Heart right ventricle (tissue), 16 donors: ENCODE results near the gene AP1G1. TPM values are rescaled to one million over a fixed set of nuclear protein-coding genes. Genes with fewer than 3 reads are reported as not detected.
A peak's percentile ranks its signal among the peaks of the same experiment; 100 is the strongest.

Experiments used
- ATAC-seq, 8 donors: fragments of 200-7000 bp; cut with Tn5 transposase; one replicate each; pipeline ENCODE4 v1.9.1; 2020; ENCODE audit warnings: mild to moderate bottlenecking in 8 of 8, moderate library complexity in 8 of 8, moderate number of reproducible peaks in 1 of 8
- DNase-seq, 2 donors: peaks; one replicate each; pipeline ENCODE4 v3.0.0-alpha.2; 2020
- H3K27ac ChIP-seq, 10 donors: fragments of 200-600 bp; sonication (generic) in 2 of 10; one replicate each; pipeline versions ENCODE4 v1.5.0 to v1.8.0; 2020 to 2022; ENCODE audit warnings: mild to moderate bottlenecking in 3 of 10
- H3K27me3 ChIP-seq, 7 donors: fragments of 200-600 bp; one replicate each; pipeline ENCODE4 v1.8.0; 2021 to 2022; ENCODE audit warnings: mild to moderate bottlenecking in 2 of 7
- H3K36me3 ChIP-seq, 9 donors: fragments of 200-600 bp; sonication (generic) in 1 of 9; one replicate each; pipeline versions ENCODE4 v1.5.0 to v1.8.0; 2020 to 2022; ENCODE audit warnings: mild to moderate bottlenecking in 2 of 9
- H3K4me1 ChIP-seq, 9 donors: fragments of 200-600 bp; sonication (generic) in 1 of 9; one replicate each; pipeline versions ENCODE4 v1.5.0 to v1.8.0; 2020 to 2022; ENCODE audit warnings: mild to moderate bottlenecking in 4 of 9
- H3K4me3 ChIP-seq, 10 donors: fragments of 200-600 bp; sonication (generic) in 2 of 10; one replicate each; pipeline versions ENCODE4 v1.5.0 to v1.8.0; 2020 to 2022; ENCODE audit warnings: mild to moderate bottlenecking in 7 of 10, moderate library complexity in 2 of 10
- H3K9me3 ChIP-seq, 11 donors: fragments of 200-600 bp in 10 of 11; sonication (generic) in 2 of 11; one replicate each; pipeline versions ENCODE4 v1.5.0 to v1.8.0; 2013 to 2022; ENCODE audit warnings: mild to moderate bottlenecking in 2 of 11, control low read depth in 1 of 11, moderate library complexity in 1 of 11
- CTCF ChIP-seq, 9 donors: fragments of 200-600 bp; sonication (generic) in 2 of 9; IDR thresholded peaks; one replicate each; pipeline versions ENCODE4 v1.5.0 to v1.8.0; 2021 to 2022; ENCODE audit warnings: antibody characterized with exemption in 9 of 9, mild to moderate bottlenecking in 5 of 9, moderate library complexity in 1 of 9
- WGBS, 2 donors: extraction: QIAGEN DNeasy Blood & Tissue Kit; methylation state at CpG; one replicate each; pipeline ENCODE4 v1.1.7; 2013; ENCODE audit warnings: inconsistent platforms in 1 of 2; 5-methylcytosine and 5-hydroxymethylcytosine counted together
- intact Hi-C, 10 donors: fragments of 100-400 bp; cut with DNase I; formaldehyde crosslinking; loops; one replicate each; pipeline versions ENCODE4 v1.11.1 to v1.14.2; 2022
- polyA plus RNA-seq, 2 donors: library from polyadenylated mRNA; stranded (reverse); fragments of 200-250 nt; gene quantifications; one replicate each; pipeline ENCODE4 v1.2.3, GENCODE V29; 2013
- total RNA-seq, 10 donors: library from RNA; stranded (reverse); fragmentation: NEBNext Ultra II Directional in 3 of 10; extraction: Animal tissue kit (Norgen Biotek cat#: 25700) in 3 of 10; gene quantifications; one replicate each; pipeline versions ENCODE4 v1.2.1 to v1.2.4, GENCODE V29; 2021 to 2023
- donor health status: Arrhythmogenic right ventricular cardiomyopathy.
- donor health status: ischemic (EF 13 %, LVEDD 7.1; RV severe dilation, severe dysfunction).
- donor health status: healthy with polysubstance abuse.
- donor health status: DM: no; HTN: yes; CAD: no.
- donor health status: DM: no; HTN: no; CAD: no.
- donor health status: ischemic (EF 25% LVEDD 6.9; RV normal size, moderate dysfunction).
- donor health status: ischemic (EF 25% LVEDD 5.7; RV mildly dilated, moderate dysfunction).
- donor health status: healthy.
- donor health status: DM: yes; HTN: yes; CAD: no.
- donor health status: Ischemic cardiomyopathy.
- donor health status: ischemic (EF 35%, LVEDD 5.7; RV mildly dilated, moderate dysfunction).
- donor health status: nonischemic (EF 11% LVEDD 7.7; RV severe dilation, severe dysfunction).
- donor health status: DM: yes; HTN: yes; CAD: no.
- donor health status: PGD.
- donor health status: ischemic (EF 29% LVEDD 5.4; RV normal size, mild dysfunction).
- donor health status: nonischemic (EF 23%, LVEDD 6.1; RV moderate dilation, normal function).

AP1G1 gene
- total and polyA plus RNA-seq, 12 donors, result 12.4 to 53.7 (median 36.1) TPM

- Histone ChIP-seq H3K27ac (no peak overlapping the region), H3K4me3 (no peak overlapping the region), H3K9me3 (no peaks in the 10 kb centered on the region), H3K27me3 (no peaks in the 10 kb centered on the region), H3K4me1 (peaks cover 0 to 5% (median 0%) of the 10 kb centered on the region in 9 donors), H3K36me3 (peaks cover 0 to 100% (median 62%) of the 10 kb centered on the region in 9 donors)
- DNase-seq, result no peak
- ATAC-seq, result no peak
- WGBS, 2 donors, result 87 to 92% methylated on average over 2 of the region's 2 CpGs
- intact Hi-C loops, result no loop called here
- no peak for TF ChIP-seq CTCF (IDR thresholded peaks at IDR 0.05)
Observed at GRCh38 chr16:71754652-71755051, 54.0 kb downstream of the AP1G1 start.

GRCh38 chr16:71754108-71754507 is 54.5 kb downstream of the AP1G1 start:
- no peak for ATAC-seq

GRCh38 chr16:71748226-71748625 is 60.4 kb downstream of the AP1G1 start:
- Histone ChIP-seq H3K27ac (no peak overlapping the region), H3K36me3 (peaks cover 0 to 100% (median 53%) of the 10 kb centered on the region in 9 donors), H3K27me3 (no peaks in the 10 kb centered on the region), H3K9me3 (no peaks in the 10 kb centered on the region), H3K4me1 (peaks cover 0 to 7% (median 0%) of the 10 kb centered on the region in 9 donors), H3K4me3 (no peak overlapping the region)
- ATAC-seq, result no peak
- TF ChIP-seq CTCF (IDR thresholded peaks at IDR 0.05), result no peak
- 82 to 89% methylated on average over 4 of the region's 4 CpGs for WGBS, 2 donors
- intact Hi-C loops, result no loop called here
- DNase-seq, result no peak

More at GRCh38 chr16:71754108-71754507, 54.5 kb downstream of the AP1G1 start:
- intact Hi-C loops, result no loop called here
- Histone ChIP-seq H3K36me3 (peaks cover 0 to 100% (median 65%) of the 10 kb centered on the region in 9 donors), H3K27me3 (no peaks in the 10 kb centered on the region), H3K9me3 (no peaks in the 10 kb centered on the region), H3K4me1 (peaks cover 0 to 5% (median 0%) of the 10 kb centered on the region in 9 donors), H3K27ac (no peak overlapping the region), H3K4me3 (no peak overlapping the region)
- TF ChIP-seq CTCF (IDR thresholded peaks at IDR 0.05), result no peak
- DNase-seq, result no peak

DNA sequence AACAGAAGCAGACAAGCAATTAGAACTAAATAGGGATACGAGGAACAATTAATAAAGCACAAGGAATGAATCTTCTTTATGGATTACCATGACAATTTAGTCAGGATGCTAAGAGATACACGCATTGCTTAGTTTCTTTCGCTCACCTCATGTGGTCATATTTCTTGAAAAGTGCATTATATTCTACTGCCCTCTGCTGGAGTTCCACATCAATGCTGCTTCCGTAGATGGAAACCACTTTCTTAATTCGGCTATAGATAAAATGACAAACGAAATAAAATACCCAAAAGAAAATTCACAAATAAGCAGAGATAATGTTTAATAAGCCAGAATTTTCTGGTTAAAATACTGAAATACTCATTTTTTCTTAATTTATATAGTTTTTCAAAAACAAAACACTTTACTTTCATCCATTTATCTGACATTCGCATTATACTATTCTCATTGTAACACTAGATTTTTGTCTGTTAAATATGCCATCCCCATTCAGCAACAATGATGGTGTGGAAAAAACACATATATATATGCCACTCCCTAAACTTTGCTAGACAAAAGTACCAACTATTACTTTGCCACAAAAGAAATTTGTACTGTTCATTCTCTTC is 62.1 kb downstream of the AP1G1 start:
- 57 to 61% methylated on average over 7 of the region's 7 CpGs for WGBS, 2 donors
- DNase-seq (no peak), ATAC-seq (no peak)
- Histone ChIP-seq H3K27me3 (no peaks in the 10 kb centered on the region), H3K9me3 (no peaks in the 10 kb centered on the region), H3K36me3 (peaks cover 0 to 100% (median 50%) of the 10 kb centered on the region in 9 donors), H3K4me3 (no peak overlapping the region), H3K4me1 (peaks cover 0 to 7% (median 0%) of the 10 kb centered on the region in 9 donors), H3K27ac (no peak overlapping the region)
- TF ChIP-seq CTCF (IDR thresholded peaks at IDR 0.05), result peak; percentile 38 to 78 (median 70)
- intact Hi-C loops, result no loop called here
